Brain microvascular endothelial cell (primary cell): Measurements from ENCODE around the gene TEKT3.

Source experiments
- DNase-seq: peaks from one replicate; pipeline ENCODE4 v3.0.0-alpha.2; 2020
- H3K27ac ChIP-seq: fragments of 250-450 bp; sonication (Bioruptor Pico); 2 replicates; pipeline ENCODE4 v1.5.1; 2020; ENCODE audit warnings: mild to moderate bottlenecking, moderate library complexity
- H3K27me3 ChIP-seq: fragments of 250-450 bp; sonication (Bioruptor Pico); replicated peaks from 2 replicates; pipeline ENCODE4 v1.5.1; 2020; ENCODE audit warnings: mild to moderate bottlenecking
- H3K36me3 ChIP-seq: fragments of 250-450 bp; sonication (Bioruptor Pico); replicated peaks from 2 replicates; pipeline ENCODE4 v1.5.1; 2020; ENCODE audit warnings: mild to moderate bottlenecking
- H3K4me3 ChIP-seq: 2 replicates; pipeline ENCODE4 v1.5.1; 2011; ENCODE audit warnings: low read depth, mild to moderate bottlenecking, control low read depth, low read length, moderate library complexity
- CTCF ChIP-seq: IDR thresholded peaks from 2 replicates; pipeline ENCODE4 v1.5.1; 2011; ENCODE audit warnings: low read depth, mild to moderate bottlenecking, moderate library complexity, low read length, control low read depth, inconsistent platforms; ENCODE audit errors: missing control alignments
- in situ Hi-C: cut with HindIII; loops from 2 replicates; pipeline ENCODE4 v1.10.0; 2017; ENCODE audit warnings: low sequenced_read_pairs, low pct_ligation_motif_present

TEKT3 gene

GRCh38 chr17:15381707-15382106, 40.3 kb upstream of the TEKT3 start:
- no peak for TF ChIP-seq CTCF
- Histone ChIP-seq H3K27me3 (no peaks in the 10 kb centered on the region), H3K27ac (no peak overlapping the region), H3K36me3 (no peaks in the 10 kb centered on the region), H3K4me3 (no peak overlapping the region)
- in situ Hi-C loops = no loop called here
- no peak for DNase-seq

- in situ Hi-C loops = no loop called here
- no peaks in the 10 kb centered on the region for H3K27me3 ChIP-seq
- H3K27ac ChIP-seq = no peak overlapping the region
- H3K4me3 ChIP-seq = no peak overlapping the region
- no peaks in the 10 kb centered on the region for H3K36me3 ChIP-seq
- DNase-seq = no peak
- no peak for TF ChIP-seq CTCF
Observed at GRCh38 chr17:15380446-15380845, 39.0 kb upstream of the TEKT3 start.

- DNase-seq = no peak
- no peak overlapping the region for H3K4me3 ChIP-seq
- in situ Hi-C loops = no loop called here
- H3K27me3 ChIP-seq = no peaks in the 10 kb centered on the region
- no peak overlapping the region for H3K27ac ChIP-seq
- no peaks in the 10 kb centered on the region for H3K36me3 ChIP-seq
- TF ChIP-seq CTCF = no peak
Observed at GRCh38 chr17:15379659-15380058, 38.3 kb upstream of the TEKT3 start.

GRCh38 chr17:15378243-15378642, 36.8 kb upstream of the TEKT3 start:
- no peak for DNase-seq
- Histone ChIP-seq H3K27me3 (no peaks in the 10 kb centered on the region), H3K4me3 (no peak overlapping the region), H3K27ac (no peak overlapping the region), H3K36me3 (no peaks in the 10 kb centered on the region)
- no peak for TF ChIP-seq CTCF
- in situ Hi-C loops = no loop called here

- Histone ChIP-seq H3K36me3 (no peaks in the 10 kb centered on the region), H3K27me3 (no peaks in the 10 kb centered on the region), H3K4me3 (peak overlapping the region; percentile 20), H3K27ac (no peak overlapping the region)
- DNase-seq = peak; percentile 40
- in situ Hi-C loops = no loop called here
- no peak for TF ChIP-seq CTCF
Observed at GRCh38 chr17:15377616-15378015, 36.2 kb upstream of the TEKT3 start.

- TF ChIP-seq CTCF = peak; percentile 53
- no peaks in the 10 kb centered on the region for H3K27me3 ChIP-seq
- in situ Hi-C loops = no loop called here
Observed at GRCh38 chr17:15377200-15377599, 35.8 kb upstream of the TEKT3 start.

More at GRCh38 chr17:15377200-15377599, 35.8 kb upstream of the TEKT3 start:
- H3K36me3 ChIP-seq = no peaks in the 10 kb centered on the region
- no peak overlapping the region for H3K27ac ChIP-seq
- DNase-seq = peak; percentile 55
- peak overlapping the region; percentile 20 for H3K4me3 ChIP-seq
